Large intestine (tissue), 3 donors: Measurements from ENCODE around the gene ZNF660. TPM values are rescaled to one million over a fixed set of nuclear protein-coding genes. Genes with fewer than 3 reads are reported as not detected.

Source experiments
- DNase-seq, 2 donors: peaks; one replicate each; pipeline versions ENCODE4 v3.0.0 to v3.0.0-alpha.2; 2013
- H3K27ac ChIP-seq: one replicate; pipeline ENCODE4 v1.5.1; 2013; ENCODE audit warnings: low read length
- H3K27me3 ChIP-seq: 2 replicates; pipeline ENCODE4 v1.6.1; 2013; ENCODE audit warnings: low read length; ENCODE audit not compliant: control insufficient read depth, insufficient read depth
- H3K36me3 ChIP-seq: 2 replicates; pipeline ENCODE4 v1.6.1; 2013; ENCODE audit warnings: low read length; ENCODE audit not compliant: control insufficient read depth, insufficient read depth
- H3K4me1 ChIP-seq: one replicate; pipeline ENCODE4 v1.6.1; 2013; ENCODE audit warnings: low read length; ENCODE audit not compliant: control insufficient read depth, insufficient read depth
- H3K4me3 ChIP-seq: one replicate; pipeline ENCODE4 v1.5.1; 2013; ENCODE audit warnings: low read length
- H3K9me3 ChIP-seq: one replicate; pipeline ENCODE4 v1.6.1; 2013; ENCODE audit warnings: mild to moderate bottlenecking, low read depth, low read length, moderate library complexity; ENCODE audit not compliant: control insufficient read depth
- WGBS: methylation state at CpG from one replicate; pipeline ENCODE4 v1.1.5; 2013; ENCODE audit warnings: low lambda C conversion rate; ENCODE audit not compliant: insufficient coverage; 5-methylcytosine and 5-hydroxymethylcytosine counted together
- polyA plus RNA-seq: library from polyadenylated mRNA; unstranded; fragments of 120-200 nt; gene quantifications from one replicate; pipeline ENCODE4 v1.2.1, GENCODE V29; 2013

ZNF660 gene
- polyA plus RNA-seq, 1 donor, result 5.7 TPM

- no CpG with 5 or more reads among the region's 47 CpGs for WGBS
- H3K27me3 ChIP-seq, result no peaks in the 10 kb centered on the region
- peaks cover 8% of the 10 kb centered on the region for H3K36me3 ChIP-seq
- no peaks in the 10 kb centered on the region for H3K9me3 ChIP-seq
- peak; percentile 85 to 93 for DNase-seq
- H3K4me1 ChIP-seq, result peaks cover 5% of the 10 kb centered on the region
- H3K27ac ChIP-seq, result peak within 1 kb of the TSS; percentile 77
- peak within 1 kb of the TSS; percentile 72 for H3K4me3 ChIP-seq
These were observed 40.2 kb downstream of the ZNF660 start, which contains the start of gene ZNF197 for GRCh38 chr3:44624749-44625480. ZNF197 (plus strand) TSS chr3:44625036; CDS start chr3:44629155, 4,119 bp downstream.

GRCh38 chr3:44628716-44629115, 44.0 kb downstream of the ZNF660 start:
- no CpG with 5 or more reads among the region's 2 CpGs for WGBS
- peaks cover 35% of the 10 kb centered on the region for H3K36me3 ChIP-seq
- no peaks in the 10 kb centered on the region for H3K9me3 ChIP-seq
- H3K4me3 ChIP-seq, result no peak overlapping the region
- H3K27me3 ChIP-seq, result no peaks in the 10 kb centered on the region
- DNase-seq, result no peak
- H3K27ac ChIP-seq, result no peak overlapping the region
- H3K4me1 ChIP-seq, result peaks cover 5% of the 10 kb centered on the region

GRCh38 chr3:44632193-44632592, 47.4 kb downstream of the ZNF660 start:
- H3K4me1 ChIP-seq, result no peaks in the 10 kb centered on the region
- H3K27me3 ChIP-seq, result no peaks in the 10 kb centered on the region
- H3K36me3 ChIP-seq, result peaks cover 54% of the 10 kb centered on the region
- no CpG with 5 or more reads among the region's 3 CpGs for WGBS
- H3K4me3 ChIP-seq, result no peak overlapping the region
- no peak for DNase-seq
- H3K27ac ChIP-seq, result no peak overlapping the region
- H3K9me3 ChIP-seq, result peaks cover 8% of the 10 kb centered on the region

- Histone ChIP-seq H3K4me3 (no peak overlapping the region), H3K27ac (no peak overlapping the region), H3K36me3 (peaks cover 43% of the 10 kb centered on the region), H3K27me3 (no peaks in the 10 kb centered on the region), H3K9me3 (peaks cover 47% of the 10 kb centered on the region), H3K4me1 (no peaks in the 10 kb centered on the region)
- WGBS, result no CpG with 5 or more reads among the region's 4 CpGs
- no peak for DNase-seq
These were observed 57.6 kb downstream of the ZNF660 start for GRCh38 chr3:44642337-44642736.

DNA sequence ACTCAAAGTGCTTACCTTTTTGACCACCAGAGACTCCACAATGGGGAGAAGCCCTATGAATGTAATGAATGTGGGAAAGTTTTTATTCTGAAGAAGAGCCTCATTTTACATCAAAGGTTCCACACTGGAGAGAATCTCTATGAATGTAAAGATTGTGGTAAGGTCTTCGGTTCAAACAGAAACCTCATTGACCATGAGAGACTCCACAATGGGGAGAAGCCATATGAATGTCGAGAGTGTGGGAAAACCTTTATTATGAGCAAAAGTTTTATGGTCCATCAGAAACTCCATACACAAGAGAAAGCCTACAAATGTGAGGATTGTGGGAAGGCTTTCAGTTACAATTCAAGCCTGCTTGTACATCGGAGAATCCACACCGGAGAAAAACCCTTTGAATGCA, 58.3 kb downstream of the ZNF660 start:
- Histone ChIP-seq H3K9me3 (peaks cover 47% of the 10 kb centered on the region), H3K27me3 (no peaks in the 10 kb centered on the region), H3K4me1 (no peaks in the 10 kb centered on the region), H3K36me3 (peaks cover 41% of the 10 kb centered on the region), H3K4me3 (no peak overlapping the region), H3K27ac (no peak overlapping the region)
- 100% methylated on average over 2 of the region's 4 CpGs for WGBS
- DNase-seq, result no peak

GRCh38 chr3:44647771-44648170, 63.0 kb downstream of the ZNF660 start:
- H3K4me1 ChIP-seq, result no peaks in the 10 kb centered on the region
- H3K9me3 ChIP-seq, result peaks cover 14% of the 10 kb centered on the region
- H3K27ac ChIP-seq, result no peak overlapping the region
- H3K4me3 ChIP-seq, result no peak overlapping the region
- H3K36me3 ChIP-seq, result peaks cover 28% of the 10 kb centered on the region
- DNase-seq, result no peak
- H3K27me3 ChIP-seq, result no peaks in the 10 kb centered on the region
- 90% methylated on average over 1 of the region's 1 CpG for WGBS

DNA sequence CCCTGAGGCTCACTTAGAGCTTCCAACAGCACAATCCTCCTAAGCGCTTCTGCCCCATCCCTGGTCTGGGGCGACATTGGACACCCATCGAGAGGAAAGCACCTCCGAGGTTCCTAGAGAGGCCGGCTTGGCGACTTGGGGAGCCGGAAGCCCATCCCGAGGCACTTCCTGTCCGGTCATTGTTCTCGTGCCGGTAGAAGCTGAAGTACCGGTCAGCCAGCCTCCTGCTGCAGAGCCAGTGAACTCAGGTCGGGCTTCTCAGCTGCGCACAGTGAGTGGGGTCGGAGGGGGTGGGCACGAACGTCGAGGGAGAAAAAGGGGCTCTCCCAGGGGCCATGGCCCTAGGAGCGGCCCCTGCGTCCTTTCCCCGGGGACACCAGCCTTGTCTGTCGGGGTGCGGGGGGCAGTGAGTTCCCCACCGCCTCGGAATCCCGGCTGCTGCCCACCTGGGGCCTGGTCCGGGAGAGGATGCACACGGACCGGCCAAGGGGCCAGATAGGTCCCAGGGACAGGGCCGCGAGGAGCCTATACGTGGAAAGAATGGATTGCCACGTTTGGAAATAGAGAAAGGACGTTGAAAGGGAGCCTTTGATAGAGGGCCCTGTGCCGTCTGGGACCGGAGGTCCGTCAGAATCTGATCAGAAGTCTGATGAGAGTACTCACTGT, 63.9 kb downstream of the ZNF660 start, which contains the start of gene ZNF35:
Gene ZNF35, plus strand, starts transcription at position 169 of the 666 bp plus-strand sequence. CDS start 2,336 bp downstream, outside the sequence.
- Histone ChIP-seq H3K36me3 (peaks cover 30% of the 10 kb centered on the region), H3K4me1 (no peaks in the 10 kb centered on the region), H3K27ac (peak within 1 kb of the TSS; percentile 20), H3K27me3 (no peaks in the 10 kb centered on the region), H3K4me3 (peak within 1 kb of the TSS; percentile 94), H3K9me3 (peaks cover 7% of the 10 kb centered on the region)
- DNase-seq, result peak; percentile 65 to 85
- 0% methylated on average over 1 of the region's 37 CpGs for whole genome bisulfite sequencing

Other genes with a start within 250 kb of the ZNF660 start
- 41.4 TPM for gene TCAIM, start 246.2 kb upstream of the ZNF660 start, polyA plus RNA-seq
- 18.4 TPM for gene ZNF445, start 107.3 kb upstream of the ZNF660 start, polyA plus RNA-seq
- 8.4 TPM for gene ZKSCAN7, start 29.8 kb upstream of the ZNF660 start, polyA plus RNA-seq
- gene ZNF197, start 40.1 kb downstream of the ZNF660 start, polyA plus RNA-seq, result 22.1 TPM
- 7.7 TPM for gene ZNF35, start 63.8 kb downstream of the ZNF660 start, polyA plus RNA-seq
- 9.9 TPM for gene ZNF502, start 127.7 kb downstream of the ZNF660 start, polyA plus RNA-seq
- gene ZNF501, start 144.7 kb downstream of the ZNF660 start, polyA plus RNA-seq, result 6.1 TPM
- 28.6 TPM for gene KIAA1143, start 176.7 kb downstream of the ZNF660 start, polyA plus RNA-seq
- gene KIF15, start 176.8 kb downstream of the ZNF660 start, polyA plus RNA-seq, result 7.6 TPM